Ramos (cell line): ENCODE results near the gene FBXO4.

Experiments used
- in situ Hi-C: fragments of 300-500 bp; cut with MboI; formaldehyde crosslinking; loops from one replicate; pipeline ENCODE4 v1.14.3; 2022; ENCODE audit warnings: low sequenced_read_pairs; ENCODE audit not compliant: unreplicated experiment

The FBXO4 gene

GRCh38 chr5:41924872-41925554 lies at the start of gene FBXO4:
TSS of gene FBXO4 (plus strand) at chr5:41925281. CDS start at chr5:41925310, 29 bp downstream.
- in situ Hi-C loops = loop anchor here (25.0 kb wide), 1 partner anchor 1087 kb away; no protein-coding TSS in a partner anchor

- in situ Hi-C loops = no loop called here
Observed at GRCh38 chr5:41876678-41877077, 48.4 kb upstream of the FBXO4 start.

GRCh38 chr5:41877408-41877807 lies 47.7 kb upstream of the FBXO4 start:
- in situ Hi-C loops = no loop called here

- in situ Hi-C loops = no loop called here
Observed at GRCh38 chr5:41878173-41878572, 46.9 kb upstream of the FBXO4 start.

GRCh38 chr5:41878643-41879478 lies 46.2 kb upstream of the FBXO4 start:
- in situ Hi-C loops = no loop called here

GRCh38 chr5:41882765-41883164 lies 42.3 kb upstream of the FBXO4 start:
- in situ Hi-C loops = no loop called here

- in situ Hi-C loops = no loop called here
Observed at GRCh38 chr5:41883243-41883642, 41.8 kb upstream of the FBXO4 start.

GRCh38 chr5:41883936-41884335 lies 41.1 kb upstream of the FBXO4 start:
- in situ Hi-C loops = no loop called here

- in situ Hi-C loops = no loop called here
Observed at GRCh38 chr5:41885286-41885685, 39.8 kb upstream of the FBXO4 start.

- in situ Hi-C loops = no loop called here
Observed at GRCh38 chr5:41891066-41891707, 33.9 kb upstream of the FBXO4 start.

GRCh38 chr5:41892031-41892430 lies 33.0 kb upstream of the FBXO4 start:
- in situ Hi-C loops = no loop called here

GRCh38 chr5:41893074-41893851 lies 31.8 kb upstream of the FBXO4 start:
- in situ Hi-C loops = no loop called here

GRCh38 chr5:41896230-41896629 lies 28.9 kb upstream of the FBXO4 start:
- in situ Hi-C loops = no loop called here

- in situ Hi-C loops = loop anchor here (25.0 kb wide), 1 partner anchor 1109 kb away; no protein-coding TSS in a partner anchor
Observed at GRCh38 chr5:41903382-41903891, 21.6 kb upstream of the FBXO4 start.

GRCh38 chr5:41903892-41904799 lies 20.9 kb upstream of the FBXO4 start, which contains the start of gene RIMOC1:
TSS of gene RIMOC1 (plus strand) at chr5:41904344. CDS start at chr5:41904368, 24 bp downstream.
- in situ Hi-C loops = loop anchor here (25.0 kb wide), 1 partner anchor 1108 kb away; no protein-coding TSS in a partner anchor

GRCh38 chr5:41906151-41906550 lies 18.9 kb upstream of the FBXO4 start:
- in situ Hi-C loops = loop anchor here (25.0 kb wide), 1 partner anchor 1106 kb away; no protein-coding TSS in a partner anchor

- in situ Hi-C loops = loop anchor here (25.0 kb wide), 1 partner anchor 1104 kb away; no protein-coding TSS in a partner anchor
Observed at GRCh38 chr5:41908374-41909079, 16.6 kb upstream of the FBXO4 start.

- in situ Hi-C loops = loop anchor here (25.0 kb wide), 1 partner anchor 1094 kb away; no protein-coding TSS in a partner anchor
Observed at GRCh38 chr5:41918105-41918504, 7.0 kb upstream of the FBXO4 start.
